ENCODE data around the gene CCDC68. TPM values are rescaled to one million over a fixed set of nuclear protein-coding genes. Genes with fewer than 3 reads are reported as not detected.

Gene CCDC68
- total RNA-seq, 1 donor from 2014 or later, result 0.33 TPM

- ChIA-PET POLR2A (no interaction called here), CTCF (interaction anchor here (0.8 kb wide), 1 partner anchor 17 kb away, joined by 3 read pairs; no protein-coding TSS in a partner anchor)
- DNase-seq (no peak), ATAC-seq (ENCODE audit: low read depth) (no peak)
- Mint-ChIP-seq H3K27me3 (peaks cover 3% of the 10 kb centered on the region), H3K4me3 (no peak overlapping the region), H3K9me3 (no peaks in the 10 kb centered on the region), H3K36me3 (ENCODE audit: low read depth) (no peaks in the 10 kb centered on the region), H3K27ac (no peak overlapping the region), H3K4me1 (no peaks in the 10 kb centered on the region)
- intact Hi-C loops (cut with micrococcal nuclease), result no loop called here
- no peak for TF ChIP-seq CTCF (IDR thresholded peaks at IDR 0.05)
Observed at GRCh38 chr18:54926593-54927325, 32.5 kb downstream of the CCDC68 start.

- H3K27me3 Mint-ChIP-seq, result peaks cover 3% of the 10 kb centered on the region
- H3K9me3 Mint-ChIP-seq, result no peaks in the 10 kb centered on the region
- ATAC-seq (ENCODE audit: low read depth), result no peak
- TF ChIP-seq CTCF (IDR thresholded peaks at IDR 0.05), result no peak
- intact Hi-C loops (cut with micrococcal nuclease), result no loop called here
- H3K4me3 Mint-ChIP-seq, result no peak overlapping the region
- no peaks in the 10 kb centered on the region for H3K4me1 Mint-ChIP-seq
- CTCF ChIA-PET, result no interaction called here
- no peaks in the 10 kb centered on the region for H3K36me3 Mint-ChIP-seq (ENCODE audit: low read depth)
- no peak for DNase-seq
- H3K27ac Mint-ChIP-seq, result no peak overlapping the region
- POLR2A ChIA-PET, result no interaction called here
Observed at GRCh38 chr18:54924948-54925347, 34.3 kb downstream of the CCDC68 start.

- H3K9me3 Mint-ChIP-seq, result no peaks in the 10 kb centered on the region
- intact Hi-C loops (cut with micrococcal nuclease), result no loop called here
- no peak overlapping the region for H3K27ac Mint-ChIP-seq
- no peaks in the 10 kb centered on the region for H3K4me1 Mint-ChIP-seq
- DNase-seq, result no peak
- no peaks in the 10 kb centered on the region for H3K36me3 Mint-ChIP-seq (ENCODE audit: low read depth)
- no peak overlapping the region for H3K4me3 Mint-ChIP-seq
- H3K27me3 Mint-ChIP-seq, result peaks cover 3% of the 10 kb centered on the region
- no peak for TF ChIP-seq CTCF (IDR thresholded peaks at IDR 0.05)
- ChIA-PET CTCF (no interaction called here), POLR2A (no interaction called here)
- ATAC-seq (ENCODE audit: low read depth), result no peak
Observed at GRCh38 chr18:54923339-54923956, 35.8 kb downstream of the CCDC68 start.

- ATAC-seq (ENCODE audit: low read depth), result no peak
Observed at GRCh38 chr18:54919412-54919811, 39.8 kb downstream of the CCDC68 start.

More at GRCh38 chr18:54919412-54919811, 39.8 kb downstream of the CCDC68 start:
- H3K4me3 Mint-ChIP-seq, result no peak overlapping the region
- no peak for TF ChIP-seq CTCF (IDR thresholded peaks at IDR 0.05)
- no peaks in the 10 kb centered on the region for H3K36me3 Mint-ChIP-seq (ENCODE audit: low read depth)
- CTCF ChIA-PET, result no interaction called here
- intact Hi-C loops (cut with micrococcal nuclease), result no loop called here
- H3K4me1 Mint-ChIP-seq, result no peaks in the 10 kb centered on the region
- H3K27me3 Mint-ChIP-seq, result peaks cover 3% of the 10 kb centered on the region
- POLR2A ChIA-PET, result no interaction called here
- no peak for DNase-seq
- H3K27ac Mint-ChIP-seq, result no peak overlapping the region
- no peaks in the 10 kb centered on the region for H3K9me3 Mint-ChIP-seq

Data from activated B cell treated with CpG ODN at 0.5 μM for 24 hours (primary cell).